PC-3 (cell line): ENCODE data around the gene IL1RAPL2.

Experiments
- EZH2 ChIP-seq: fragments of 300-600 bp; sonication (generic); IDR thresholded peaks from one replicate; pipeline ENCODE4 v1.6.1; 2017; ENCODE audit warnings: antibody characterized with exemption, mild to moderate bottlenecking, low read length; ENCODE audit not compliant: unreplicated experiment
- EZH2phosphoT487 ChIP-seq: fragments of 300-600 bp; sonication (generic); IDR thresholded peaks from 2 replicates; pipeline ENCODE4 v1.6.1; 2018; ENCODE audit warnings: mild to moderate bottlenecking, antibody characterized with exemption, low read length, borderline replicate concordance
- TF ChIP-seq, protein P1 (sequence below): fragments of 300-600 bp; sonication (generic); conservative IDR thresholded peaks from 2 replicates; pipeline ENCODE4 v1.5.1; 2017; ENCODE audit warnings: antibody characterized with exemption, low read depth, mild to moderate bottlenecking, low read length

DNA sequence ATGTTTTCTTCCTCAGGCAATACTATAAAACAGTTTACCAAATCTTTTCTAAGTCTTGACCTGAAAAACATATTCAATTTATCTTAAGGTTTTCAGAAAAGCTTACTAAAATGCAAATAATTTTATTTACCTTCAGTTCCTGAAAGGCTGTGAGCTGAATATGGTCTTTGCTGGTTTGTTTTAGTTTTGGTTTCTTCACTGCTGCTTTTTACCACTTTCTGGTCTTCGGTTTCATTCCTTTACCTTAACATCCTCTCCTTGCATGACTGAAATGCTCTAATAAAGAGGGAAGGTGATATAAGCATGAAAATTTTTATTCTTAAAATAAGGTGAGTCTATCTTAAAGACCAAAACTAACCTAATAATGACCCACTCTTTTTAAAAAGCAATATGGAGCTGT is 1159.2 kb downstream of the IL1RAPL2 start:
- TF ChIP-seq, protein P1, sequence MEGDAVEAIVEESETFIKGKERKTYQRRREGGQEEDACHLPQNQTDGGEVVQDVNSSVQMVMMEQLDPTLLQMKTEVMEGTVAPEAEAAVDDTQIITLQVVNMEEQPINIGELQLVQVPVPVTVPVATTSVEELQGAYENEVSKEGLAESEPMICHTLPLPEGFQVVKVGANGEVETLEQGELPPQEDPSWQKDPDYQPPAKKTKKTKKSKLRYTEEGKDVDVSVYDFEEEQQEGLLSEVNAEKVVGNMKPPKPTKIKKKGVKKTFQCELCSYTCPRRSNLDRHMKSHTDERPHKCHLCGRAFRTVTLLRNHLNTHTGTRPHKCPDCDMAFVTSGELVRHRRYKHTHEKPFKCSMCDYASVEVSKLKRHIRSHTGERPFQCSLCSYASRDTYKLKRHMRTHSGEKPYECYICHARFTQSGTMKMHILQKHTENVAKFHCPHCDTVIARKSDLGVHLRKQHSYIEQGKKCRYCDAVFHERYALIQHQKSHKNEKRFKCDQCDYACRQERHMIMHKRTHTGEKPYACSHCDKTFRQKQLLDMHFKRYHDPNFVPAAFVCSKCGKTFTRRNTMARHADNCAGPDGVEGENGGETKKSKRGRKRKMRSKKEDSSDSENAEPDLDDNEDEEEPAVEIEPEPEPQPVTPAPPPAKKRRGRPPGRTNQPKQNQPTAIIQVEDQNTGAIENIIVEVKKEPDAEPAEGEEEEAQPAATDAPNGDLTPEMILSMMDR: no peak
- TF ChIP-seq EZH2 (no peak), EZH2phosphoT487 (no peak)
